GM12878 (cell line): ENCODE measurements around the gene EHBP1L1. TPM values are rescaled to one million over a fixed set of nuclear protein-coding genes. Genes with fewer than 3 reads are reported as not detected.

Source experiments
- ATAC-seq: fragments of 200-7000 bp; cut with Tn5 transposase; 3 replicates; pipeline ENCODE4 v1.9.1; 2020; ENCODE audit warnings: mild to moderate bottlenecking, moderate library complexity
- BruUV-seq: library from RNA; stranded (reverse); fragments of 400-500 nt; replicated peaks from 2 replicates; lab custom pipeline; 2021; lab: Mats Ljungman, UMichigan
- CTCF ChIA-PET: fragments of 300-600 bp; sonication (Branson Sonifier 250); formaldehyde crosslinking; extraction: SDS; loops from one replicate; lab custom pipeline; 2021; ENCODE audit warnings: inconsistent platforms; lab: Yijun Ruan, JAX
- POLR2A ChIA-PET: fragments of 350-600 bp; formaldehyde crosslinking; extraction: SDS; loops from one replicate; lab custom pipeline; 2021; ENCODE audit warnings: inconsistent platforms; lab: Charles Lee
- RAD21 ChIA-PET: fragments of 300-600 bp; sonication (Branson Sonifier 250); formaldehyde crosslinking; loops from one replicate; lab custom pipeline; 2023; ENCODE audit warnings: antibody characterized with exemption; ENCODE audit not compliant: unreplicated experiment; lab: Charles Lee
- SMC1A ChIA-PET: fragments of 300-600 bp; sonication (Branson Sonifier 250); formaldehyde crosslinking; loops from one replicate; lab custom pipeline; 2023; ENCODE audit not compliant: unreplicated experiment, uncharacterized antibody; lab: Charles Lee
- DNase-seq: peaks from one replicate; pipeline ENCODE4 v3.0.0-alpha.2; 2011; ENCODE audit warnings: low read depth, low spot score
- FAIRE-seq: peaks from 3 replicates; lab custom pipeline; 2011; peaks lifted over from hg19 to GRCh38; lab: Jason Lieb, UNC
- H2AFZ ChIP-seq: 2 replicates; pipeline ENCODE4 v1.6.0; 2011; ENCODE audit warnings: low read depth, low read length, control low read depth; ENCODE audit not compliant: control insufficient read depth
- H3K27ac ChIP-seq: 2 replicates; pipeline ENCODE4 v1.5.1; 2011; ENCODE audit warnings: control low read depth; ENCODE audit not compliant: control insufficient read depth, insufficient read depth
- H3K27me3 ChIP-seq, 2 experiments: replicated peaks in 1 of 2; 2 replicates each; pipeline versions ENCODE4 v1.6.0 to v1.6.1; 2011; ENCODE audit warnings: low read length in 1 of 2; ENCODE audit not compliant: control insufficient read depth in 2 of 2, insufficient read depth in 2 of 2
- H3K36me3 ChIP-seq, 2 experiments: 2 replicates each; pipeline ENCODE4 v1.5.1; 2011; ENCODE audit warnings: low read length in 1 of 2; ENCODE audit not compliant: control insufficient read depth in 2 of 2, insufficient read depth in 2 of 2
- H3K4me1 ChIP-seq: 2 replicates; pipeline ENCODE4 v1.6.1; 2011; ENCODE audit warnings: mild to moderate bottlenecking, low read length, moderate library complexity, mixed read lengths; ENCODE audit not compliant: control insufficient read depth, insufficient read depth
- H3K4me2 ChIP-seq: 2 replicates; pipeline ENCODE4 v1.6.0; 2011; ENCODE audit warnings: control low read depth; ENCODE audit not compliant: control insufficient read depth, insufficient read depth
- H3K4me3 ChIP-seq: fragments of 200-600 bp; sonication (generic); 2 replicates; pipeline ENCODE4 v1.5.1; 2016
- H3K79me2 ChIP-seq: 2 replicates; pipeline ENCODE4 v1.6.0; 2011; ENCODE audit warnings: low read length; ENCODE audit not compliant: control insufficient read depth, insufficient read depth
- H3K9ac ChIP-seq: 2 replicates; pipeline ENCODE4 v1.8.0; 2011; ENCODE audit warnings: low read length, control low read depth, mixed read lengths; ENCODE audit not compliant: control insufficient read depth, insufficient read depth
- H3K9me3 ChIP-seq: replicated peaks from 3 replicates; pipeline ENCODE4 v1.5.1; 2011; ENCODE audit warnings: mild to moderate bottlenecking, low read length; ENCODE audit not compliant: control insufficient read depth, insufficient read depth
- H4K20me1 ChIP-seq: 2 replicates; pipeline ENCODE4 v1.6.0; 2011; ENCODE audit not compliant: control insufficient read depth, insufficient read depth
- CHD2 ChIP-seq: IDR thresholded peaks from 2 replicates; pipeline ENCODE4 v1.6.1; 2011; ENCODE audit warnings: low read depth, low read length, improper control_type of control experiment, borderline replicate concordance
- E4F1 ChIP-seq: fragments of 450-650 bp; IDR thresholded peaks from 2 replicates; pipeline ENCODE4 v1.6.1; 2018; ENCODE audit warnings: borderline replicate concordance, mild to moderate bottlenecking; ENCODE audit not compliant: partially characterized antibody
- FOXM1 ChIP-seq: IDR thresholded peaks from 2 replicates; pipeline ENCODE4 v1.6.1; 2012; ENCODE audit warnings: low read depth, mild to moderate bottlenecking, inconsistent platforms, low read length, moderate library complexity
- HCFC1 ChIP-seq: fragments of 150-350 bp; IDR thresholded peaks from 2 replicates; pipeline ENCODE4 v1.6.1; 2014; ENCODE audit warnings: low read length
- JUND ChIP-seq: IDR thresholded peaks from 2 replicates; pipeline ENCODE4 v1.6.1; 2012; ENCODE audit warnings: low read depth, mild to moderate bottlenecking, low read length, improper control_type of control experiment, moderate library complexity
- NR2C2 ChIP-seq: IDR thresholded peaks from 2 replicates; pipeline ENCODE4 v1.6.1; 2011; ENCODE audit warnings: borderline replicate concordance, low read depth; ENCODE audit not compliant: control insufficient read depth, insufficient read length
- NRF1 ChIP-seq: conservative IDR thresholded peaks from 2 replicates; pipeline ENCODE4 v1.6.1; 2011; ENCODE audit warnings: mild to moderate bottlenecking, low read depth, low read length, improper control_type of control experiment
- PAX8 ChIP-seq: fragments of 450-650 bp; IDR thresholded peaks from 2 replicates; pipeline ENCODE4 v1.6.1; 2017; ENCODE audit warnings: mild to moderate bottlenecking, moderate library complexity
- POLR2AphosphoS2 ChIP-seq: IDR thresholded peaks from 2 replicates; pipeline ENCODE4 v1.6.1; 2011; ENCODE audit warnings: low read depth, mild to moderate bottlenecking, low read length, improper control_type of control experiment, moderate library complexity
- RAD21 ChIP-seq: IDR thresholded peaks from 2 replicates; pipeline ENCODE4 v1.6.1; 2011; ENCODE audit warnings: mild to moderate bottlenecking, low read depth, low read length, moderate library complexity; ENCODE audit not compliant: insufficient read depth
- RB1 ChIP-seq: fragments of 450-650 bp; formaldehyde crosslinking; IDR thresholded peaks from 2 replicates; pipeline ENCODE4 v1.6.1; 2017; ENCODE audit warnings: mild to moderate bottlenecking, borderline replicate concordance
- ZNF217 ChIP-seq: fragments of 450-650 bp; IDR thresholded peaks from 2 replicates; pipeline ENCODE4 v1.6.1; 2017; ENCODE audit warnings: antibody characterized with exemption, mild to moderate bottlenecking
- WGBS: methylation state at CpG from one replicate; pipeline ENCODE4 v1.1.6; 2016; ENCODE audit warnings: low lambda C conversion rate; ENCODE audit not compliant: insufficient replicate concordance, insufficient coverage; ENCODE audit errors: missing lambda C conversion rate; 5-methylcytosine and 5-hydroxymethylcytosine counted together
- in situ Hi-C: fragments of 300-500 bp; cut with MboI; formaldehyde crosslinking; loops from 9 replicates; pipeline ENCODE4 v1.14.3; 2018; ENCODE audit warnings: mixed read lengths
- intact Hi-C: fragments of 100-400 bp; cut with micrococcal nuclease; formaldehyde crosslinking; loops from one replicate; pipeline ENCODE4 v1.14.2; 2022; ENCODE audit not compliant: unreplicated experiment
- polyA plus RNA-seq, 11 experiments: library from polyadenylated mRNA; depleted of rRNA in 4 of 11; unstranded in 6 of 11; stranded (reverse) in 5 of 11; fragments of >200 nt; fragmentation: Nextera tagmentation in 4 of 11; fragmentation: Illumina TruSeq in 1 of 11; extraction: Ambion mirVana in 4 of 11; extraction: Trizol in 1 of 11; gene quantifications; 1 replicate in 1 of 11; 2 replicates in 10 of 11; pipeline versions ENCODE4 v1.2.1 to v1.2.3, GENCODE V29; 2011 to 2016; ENCODE audit warnings: inconsistent platforms in 2 of 11, missing spikeins in 2 of 11, low read depth in 1 of 11
- total RNA-seq, 4 experiments: library from RNA; depleted of rRNA in 3 of 4; stranded (reverse); fragments of >200 nt in 3 of 4; fragmentation: Illumina TruSeq in 1 of 4; extraction: Trizol in 1 of 4; gene quantifications; 2 replicates each; pipeline versions ENCODE4 v1.2.1 to v1.2.3, GENCODE V29; 2013 to 2021
- TF ChIP-seq, protein P1 (sequence below): IDR thresholded peaks from 2 replicates; pipeline ENCODE4 v1.6.1; 2011; ENCODE audit warnings: low read depth, mild to moderate bottlenecking, low read length, moderate library complexity, borderline replicate concordance; ENCODE audit errors: extremely low read depth
- TF ChIP-seq, protein P2 (sequence below): fragments of 450-650 bp; IDR thresholded peaks from 2 replicates; pipeline ENCODE4 v1.6.1; 2017; ENCODE audit warnings: low read depth, mild to moderate bottlenecking, moderate library complexity

EHBP1L1 gene
- total and polyA plus RNA-seq, 10 of the 15 experiments (the other 5 are each of a cell fraction or from before 2014, with no cell fraction given): 0.06 to 99.4 (median 32.7) TPM

- TF ChIP-seq, protein P1, sequence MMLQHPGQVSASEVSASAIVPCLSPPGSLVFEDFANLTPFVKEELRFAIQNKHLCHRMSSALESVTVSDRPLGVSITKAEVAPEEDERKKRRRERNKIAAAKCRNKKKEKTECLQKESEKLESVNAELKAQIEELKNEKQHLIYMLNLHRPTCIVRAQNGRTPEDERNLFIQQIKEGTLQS: no peak
- TF ChIP-seq CHD2 (peak; percentile 35; the same call in 1 of the 2 replicates), E4F1 (no peak), POLR2AphosphoS2 (0 out of 2 replicates have a peak, but pooled peaks have one; percentile 43), NRF1 (no peak), HCFC1 (no peak), JUND (peak; percentile 19; the same call in 1 of the 2 replicates)
These were observed at the start of gene EHBP1L1 (continued) for GRCh38 chr11:65575568-65576231.

GRCh38 chr11:65526744-65527143 lies 49.1 kb upstream of the EHBP1L1 start:
- no peak for FAIRE-seq
- H3K9me3 ChIP-seq: no peaks in the 10 kb centered on the region
- H3K4me3 ChIP-seq: no peak overlapping the region
- TF ChIP-seq ZNF217 (no peak), NR2C2 (no peak), PAX8 (no peak), RB1 (no peak), FOXM1 (no peak), RAD21 (no peak)
- TF ChIP-seq, protein P2, sequence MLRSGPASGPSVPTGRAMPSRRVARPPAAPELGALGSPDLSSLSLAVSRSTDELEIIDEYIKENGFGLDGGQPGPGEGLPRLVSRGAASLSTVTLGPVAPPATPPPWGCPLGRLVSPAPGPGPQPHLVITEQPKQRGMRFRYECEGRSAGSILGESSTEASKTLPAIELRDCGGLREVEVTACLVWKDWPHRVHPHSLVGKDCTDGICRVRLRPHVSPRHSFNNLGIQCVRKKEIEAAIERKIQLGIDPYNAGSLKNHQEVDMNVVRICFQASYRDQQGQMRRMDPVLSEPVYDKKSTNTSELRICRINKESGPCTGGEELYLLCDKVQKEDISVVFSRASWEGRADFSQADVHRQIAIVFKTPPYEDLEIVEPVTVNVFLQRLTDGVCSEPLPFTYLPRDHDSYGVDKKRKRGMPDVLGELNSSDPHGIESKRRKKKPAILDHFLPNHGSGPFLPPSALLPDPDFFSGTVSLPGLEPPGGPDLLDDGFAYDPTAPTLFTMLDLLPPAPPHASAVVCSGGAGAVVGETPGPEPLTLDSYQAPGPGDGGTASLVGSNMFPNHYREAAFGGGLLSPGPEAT: no peak
- in situ Hi-C loops (no loop called here), intact Hi-C loops (no loop called here)
- H3K4me2 ChIP-seq: no peak overlapping the region; the same call in 1 of the 2 replicates
- peaks cover 15% of the 10 kb centered on the region for H3K79me2 ChIP-seq
- no peak for ATAC-seq
- ChIA-PET CTCF (interaction anchor here (1.2 to 3.5 kb wide), 3 partner anchors 14 to 251 kb away, joined by 3 to 18 read pairs (median 4); no protein-coding TSS in a partner anchor), POLR2A (interaction anchor here (0.7 to 1.3 kb wide), 2 partner anchors 10 to 199 kb away, joined by 3 to 5 read pairs; no protein-coding TSS in a partner anchor), RAD21 (no interaction called here), SMC1A (interaction anchor here (2.1 kb wide), 1 partner anchor 13 kb away, joined by 7 read pairs; no protein-coding TSS in a partner anchor)
- 93% methylated on average over 8 of the region's 8 CpGs for WGBS
- no peaks in the 10 kb centered on the region for H4K20me1 ChIP-seq
- DNase-seq: no peak
- no peak overlapping the region for H3K27ac ChIP-seq
- no peaks in the 10 kb centered on the region for H3K27me3 ChIP-seq
- BruUV-seq: no TSS peak
- no peak overlapping the region for H3K9ac ChIP-seq
- H3K4me1 ChIP-seq: peaks cover 25% of the 10 kb centered on the region
- peaks cover 5 to 26% of the 10 kb centered on the region in 2 experiments for H3K36me3 ChIP-seq
- H2AFZ ChIP-seq: no peak overlapping the region
